Measurements from ENCODE around the gene APCDD1L.

DNA sequence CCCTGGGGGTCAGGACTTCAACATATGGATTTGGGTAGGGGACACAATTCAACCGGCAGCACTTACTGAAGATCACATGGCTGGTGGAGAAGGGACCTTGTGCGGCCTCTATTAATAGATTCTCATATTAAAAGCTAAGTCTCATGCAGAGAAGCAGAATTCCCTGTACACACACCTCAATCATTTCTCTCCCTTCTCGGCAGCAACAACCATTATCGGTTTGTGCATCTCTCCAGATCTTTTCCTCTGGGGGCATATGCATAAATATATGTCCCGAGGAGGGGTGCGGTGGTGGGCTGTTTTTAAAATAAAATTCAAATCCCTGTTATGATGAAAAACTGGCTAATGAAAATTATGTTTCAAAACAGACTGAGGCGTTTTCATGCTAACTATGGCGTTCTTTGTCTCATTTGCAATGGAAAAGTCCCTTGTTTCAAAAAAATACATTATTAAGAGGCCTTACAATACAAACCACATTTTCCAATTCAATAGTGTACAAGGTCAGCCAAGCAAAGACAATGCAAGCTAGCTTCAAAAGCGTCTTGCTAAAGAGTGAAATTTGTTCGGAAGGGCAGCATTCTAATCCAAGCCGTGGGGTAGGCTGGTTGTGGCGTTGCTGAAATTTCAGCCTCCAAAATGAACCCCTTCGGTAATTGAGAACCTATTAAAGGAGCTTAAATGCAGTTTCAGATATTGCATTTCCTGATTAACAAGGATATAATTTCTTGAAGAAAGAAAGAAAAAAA is 17.3 kb downstream of the APCDD1L start:
- no peak for TF ChIP-seq CTCF (IDR thresholded peaks at IDR 0.05)
- TF ChIP-seq POLR2A (IDR thresholded peaks at IDR 0.05), result no peak

Measured in Peyer's patch (tissue), 4 donors.